ENCODE results near the gene PLCL1. TPM values are rescaled to one million over a fixed set of nuclear protein-coding genes. Genes with fewer than 3 reads are reported as not detected.

The PLCL1 gene
- total RNA-seq, 1 experiment from 2014 or later = 0.07 TPM

DNA sequence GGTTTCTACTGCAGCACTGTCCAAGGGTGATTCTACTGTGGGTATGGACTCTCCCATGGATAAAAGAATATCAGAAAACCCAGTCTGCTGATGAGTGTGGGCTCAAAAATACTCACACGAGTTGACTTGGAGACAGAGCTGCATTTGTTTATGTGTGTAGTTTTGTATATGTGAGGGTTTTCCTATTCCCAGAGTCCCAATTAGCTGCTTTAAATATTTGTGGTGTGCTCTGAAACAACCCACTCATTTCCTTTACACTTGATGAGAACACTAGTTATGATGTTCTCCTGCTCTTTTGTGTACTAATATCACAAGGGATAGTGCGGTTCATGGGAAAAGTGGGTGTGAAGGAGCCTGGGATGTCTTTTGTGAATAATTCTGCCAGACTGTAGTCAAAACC is 337.3 kb downstream of the PLCL1 start (continued):
- TF ChIP-seq ELF1 (IDR thresholded peaks at IDR 0.05; ENCODE audit: borderline replicate concordance, low read depth) = no peak
- no peak for TF ChIP-seq FOSL1 (IDR thresholded peaks at IDR 0.05; ENCODE audit: low read depth)
- TF ChIP-seq, protein P1, sequence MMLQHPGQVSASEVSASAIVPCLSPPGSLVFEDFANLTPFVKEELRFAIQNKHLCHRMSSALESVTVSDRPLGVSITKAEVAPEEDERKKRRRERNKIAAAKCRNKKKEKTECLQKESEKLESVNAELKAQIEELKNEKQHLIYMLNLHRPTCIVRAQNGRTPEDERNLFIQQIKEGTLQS (IDR thresholded peaks at IDR 0.05) = no peak

- Histone ChIP-seq H3K4me2 (ENCODE audit: low read length) (no peak overlapping the region), H3K27me3 (ENCODE audit: insufficient read depth, low read length) (peaks cover 14% of the 10 kb centered on the region; the same call in 1 of the 2 replicates), H3K4me1 (ENCODE audit: control insufficient read depth in 1 of 2, insufficient read depth in 2 of 2, low read length in 2 of 2) (no peaks in the 10 kb centered on the region), H3K79me2 (ENCODE audit: insufficient read depth, low read length) (no peaks in the 10 kb centered on the region), H3K36me3 (ENCODE audit: control insufficient read depth in 1 of 2, insufficient read depth in 2 of 2, low read length in 2 of 2) (no peaks in the 10 kb centered on the region), H4K20me1 (ENCODE audit: insufficient read depth) (no peaks in the 10 kb centered on the region), H3K9me2 (ENCODE audit: insufficient read depth) (no peaks in the 10 kb centered on the region), H3K9me3 (ENCODE audit: control insufficient read depth in 1 of 2, insufficient read depth in 1 of 2, low read depth in 1 of 2, low read length in 2 of 2) (no peaks in the 10 kb centered on the region), H3K4me3 (replicated peaks in 1 of 2; ENCODE audit: low read depth in 1 of 2, low read length in 2 of 2) (no peak overlapping the region), H2AFZ (ENCODE audit: low read depth, low read length, poor library complexity, severe bottlenecking) (no peak overlapping the region), H3K27ac (ENCODE audit: low read depth, low read length) (no peak overlapping the region), H3K9ac (ENCODE audit: low read length) (no peak overlapping the region)
- POLR2A ChIA-PET = no interaction called here
- DNase-seq (ENCODE audit: low read depth, low spot score) = no peak
- CTCF ChIA-PET = no interaction called here
- TF ChIP-seq RAD21 (IDR thresholded peaks at IDR 0.05; ENCODE audit: low read depth) (no peak), CTCF (IDR thresholded peaks at IDR 0.05 in 2 of 3, conservative IDR thresholded peaks at IDR 0.05 in 1 of 3; ENCODE audit: borderline replicate concordance in 1 of 3, insufficient read depth in 1 of 3, low read depth in 2 of 3, low read length in 2 of 3) (no peak), ZFX (IDR thresholded peaks at IDR 0.05) (no peak), ZBTB33 (IDR thresholded peaks at IDR 0.05; ENCODE audit: extremely low read depth, insufficient replicate concordance, low read length) (no peak), POLR2AphosphoS5 (IDR thresholded peaks at IDR 0.05; ENCODE audit: low read depth, low read length) (no peak), POLR2A (IDR thresholded peaks at IDR 0.05; ENCODE audit: borderline replicate concordance, extremely low read depth, insufficient read depth, insufficient read length) (no peak), CBX3 (IDR thresholded peaks at IDR 0.05; ENCODE audit: low read depth) (no peak), FOSL1 (IDR thresholded peaks at IDR 0.05; ENCODE audit: low read depth) (no peak), JUND (IDR thresholded peaks at IDR 0.05) (no peak), EZH2phosphoT487 (IDR thresholded peaks at IDR 0.05; ENCODE audit: borderline replicate concordance) (no peak), TCF7L2 (IDR thresholded peaks at IDR 0.05; ENCODE audit: borderline replicate concordance, extremely low read depth, insufficient read depth, insufficient read length) (no peak)
- TF ChIP-seq, protein P2, sequence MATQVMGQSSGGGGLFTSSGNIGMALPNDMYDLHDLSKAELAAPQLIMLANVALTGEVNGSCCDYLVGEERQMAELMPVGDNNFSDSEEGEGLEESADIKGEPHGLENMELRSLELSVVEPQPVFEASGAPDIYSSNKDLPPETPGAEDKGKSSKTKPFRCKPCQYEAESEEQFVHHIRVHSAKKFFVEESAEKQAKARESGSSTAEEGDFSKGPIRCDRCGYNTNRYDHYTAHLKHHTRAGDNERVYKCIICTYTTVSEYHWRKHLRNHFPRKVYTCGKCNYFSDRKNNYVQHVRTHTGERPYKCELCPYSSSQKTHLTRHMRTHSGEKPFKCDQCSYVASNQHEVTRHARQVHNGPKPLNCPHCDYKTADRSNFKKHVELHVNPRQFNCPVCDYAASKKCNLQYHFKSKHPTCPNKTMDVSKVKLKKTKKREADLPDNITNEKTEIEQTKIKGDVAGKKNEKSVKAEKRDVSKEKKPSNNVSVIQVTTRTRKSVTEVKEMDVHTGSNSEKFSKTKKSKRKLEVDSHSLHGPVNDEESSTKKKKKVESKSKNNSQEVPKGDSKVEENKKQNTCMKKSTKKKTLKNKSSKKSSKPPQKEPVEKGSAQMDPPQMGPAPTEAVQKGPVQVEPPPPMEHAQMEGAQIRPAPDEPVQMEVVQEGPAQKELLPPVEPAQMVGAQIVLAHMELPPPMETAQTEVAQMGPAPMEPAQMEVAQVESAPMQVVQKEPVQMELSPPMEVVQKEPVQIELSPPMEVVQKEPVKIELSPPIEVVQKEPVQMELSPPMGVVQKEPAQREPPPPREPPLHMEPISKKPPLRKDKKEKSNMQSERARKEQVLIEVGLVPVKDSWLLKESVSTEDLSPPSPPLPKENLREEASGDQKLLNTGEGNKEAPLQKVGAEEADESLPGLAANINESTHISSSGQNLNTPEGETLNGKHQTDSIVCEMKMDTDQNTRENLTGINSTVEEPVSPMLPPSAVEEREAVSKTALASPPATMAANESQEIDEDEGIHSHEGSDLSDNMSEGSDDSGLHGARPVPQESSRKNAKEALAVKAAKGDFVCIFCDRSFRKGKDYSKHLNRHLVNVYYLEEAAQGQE (IDR thresholded peaks at IDR 0.05; ENCODE audit: low read depth) = no peak
- no peak for ATAC-seq
- RAD21 ChIA-PET (ENCODE audit: low non-redundant PET in 1 of 2, low total read pairs in 2 of 2, uncharacterized antibody in 2 of 2, unreplicated experiment in 2 of 2) = no interaction called here
- no TSS peak for BruUV-seq (replicated peaks)
- intact Hi-C loops (cut with micrococcal nuclease) = no loop called here
Measured at GRCh38 chr2:198143156-198143555, 338.8 kb downstream of the PLCL1 start.

All from HCT116 (cell line).